Nephron (organoid): ENCODE measurements around the gene RALGPS1.

Experiments
- H3K27ac Mint-ChIP-seq, 3 experiments: 2 replicates each; pipeline ENCODE4 v1.8.0; 2020; ENCODE audit warnings: mixed read lengths in 3 of 3, mild to moderate bottlenecking in 2 of 3, moderate library complexity in 1 of 3
- H3K27me3 Mint-ChIP-seq: 2 replicates; pipeline ENCODE4 v1.8.0; 2021; ENCODE audit warnings: low read depth, mild to moderate bottlenecking, moderate library complexity, mixed read lengths
- H3K36me3 Mint-ChIP-seq: 2 replicates; pipeline ENCODE4 v1.8.0; 2020; ENCODE audit warnings: low read depth, mixed read lengths
- H3K4me1 Mint-ChIP-seq: 2 replicates; pipeline ENCODE4 v1.8.0; 2020; ENCODE audit warnings: mixed read lengths
- H3K4me3 Mint-ChIP-seq, 3 experiments: 2 replicates each; pipeline ENCODE4 v1.8.0; 2020; ENCODE audit warnings: mild to moderate bottlenecking in 3 of 3, mixed read lengths in 3 of 3, moderate library complexity in 2 of 3
- H3K9me3 Mint-ChIP-seq: 2 replicates; pipeline ENCODE4 v1.8.0; 2020; ENCODE audit warnings: mixed read lengths
- TF ChIP-seq, protein P1 (sequence below), 3 experiments: fragments of 200-600 bp; sonication (generic); IDR thresholded peaks; one replicate each; pipeline ENCODE4 v1.5.0; 2021; ENCODE audit warnings: antibody characterized with exemption in 3 of 3; ENCODE audit not compliant: unreplicated experiment in 3 of 3

Gene RALGPS1

DNA sequence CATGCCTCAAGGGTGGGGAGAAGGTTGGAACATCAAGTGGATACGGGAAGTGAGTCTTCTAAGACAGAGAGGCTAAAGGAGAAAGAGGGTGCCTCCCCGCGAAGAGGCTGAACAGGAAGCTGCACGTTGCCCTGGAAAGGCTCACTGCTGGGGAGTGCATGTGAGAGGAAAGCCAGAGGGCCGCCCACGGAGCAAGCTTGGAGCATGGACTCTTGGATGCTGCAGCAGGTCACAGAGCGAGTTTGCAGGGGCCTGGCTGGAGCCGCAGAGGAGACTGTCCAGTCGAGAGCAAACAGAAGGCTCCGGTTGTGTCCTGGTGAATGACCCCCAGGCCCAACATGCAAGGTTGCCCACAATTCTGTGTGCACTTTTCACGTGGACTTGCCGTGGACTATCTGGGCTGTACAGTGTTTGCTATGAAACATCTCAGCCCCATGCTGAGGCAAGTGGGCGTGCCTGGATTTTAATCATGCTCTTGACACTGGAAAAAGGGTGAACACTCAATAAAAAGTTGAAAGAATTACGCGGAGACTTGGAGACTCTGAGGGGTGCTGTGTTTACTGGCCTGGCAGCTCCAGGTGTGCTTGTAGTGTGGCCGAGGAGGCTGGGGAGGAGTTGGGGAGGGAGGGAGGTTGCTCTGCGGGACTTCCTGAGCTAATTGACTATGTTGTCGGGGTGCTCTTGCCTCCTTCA, 295.5 kb downstream of the RALGPS1 start:
- Mint-ChIP-seq H3K4me3 (no peak overlapping the region), H3K4me1 (peaks cover 47% of the 10 kb centered on the region), H3K9me3 (no peaks in the 10 kb centered on the region), H3K27ac (peak overlapping the region in 2 of 3 experiments; percentile 67 to 77), H3K27me3 (no peaks in the 10 kb centered on the region), H3K36me3 (no peaks in the 10 kb centered on the region)
- TF ChIP-seq, protein P1, sequence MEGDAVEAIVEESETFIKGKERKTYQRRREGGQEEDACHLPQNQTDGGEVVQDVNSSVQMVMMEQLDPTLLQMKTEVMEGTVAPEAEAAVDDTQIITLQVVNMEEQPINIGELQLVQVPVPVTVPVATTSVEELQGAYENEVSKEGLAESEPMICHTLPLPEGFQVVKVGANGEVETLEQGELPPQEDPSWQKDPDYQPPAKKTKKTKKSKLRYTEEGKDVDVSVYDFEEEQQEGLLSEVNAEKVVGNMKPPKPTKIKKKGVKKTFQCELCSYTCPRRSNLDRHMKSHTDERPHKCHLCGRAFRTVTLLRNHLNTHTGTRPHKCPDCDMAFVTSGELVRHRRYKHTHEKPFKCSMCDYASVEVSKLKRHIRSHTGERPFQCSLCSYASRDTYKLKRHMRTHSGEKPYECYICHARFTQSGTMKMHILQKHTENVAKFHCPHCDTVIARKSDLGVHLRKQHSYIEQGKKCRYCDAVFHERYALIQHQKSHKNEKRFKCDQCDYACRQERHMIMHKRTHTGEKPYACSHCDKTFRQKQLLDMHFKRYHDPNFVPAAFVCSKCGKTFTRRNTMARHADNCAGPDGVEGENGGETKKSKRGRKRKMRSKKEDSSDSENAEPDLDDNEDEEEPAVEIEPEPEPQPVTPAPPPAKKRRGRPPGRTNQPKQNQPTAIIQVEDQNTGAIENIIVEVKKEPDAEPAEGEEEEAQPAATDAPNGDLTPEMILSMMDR (IDR thresholded peaks at IDR 0.05; ENCODE audit: unreplicated experiment in 3 of 3) = no peak

DNA sequence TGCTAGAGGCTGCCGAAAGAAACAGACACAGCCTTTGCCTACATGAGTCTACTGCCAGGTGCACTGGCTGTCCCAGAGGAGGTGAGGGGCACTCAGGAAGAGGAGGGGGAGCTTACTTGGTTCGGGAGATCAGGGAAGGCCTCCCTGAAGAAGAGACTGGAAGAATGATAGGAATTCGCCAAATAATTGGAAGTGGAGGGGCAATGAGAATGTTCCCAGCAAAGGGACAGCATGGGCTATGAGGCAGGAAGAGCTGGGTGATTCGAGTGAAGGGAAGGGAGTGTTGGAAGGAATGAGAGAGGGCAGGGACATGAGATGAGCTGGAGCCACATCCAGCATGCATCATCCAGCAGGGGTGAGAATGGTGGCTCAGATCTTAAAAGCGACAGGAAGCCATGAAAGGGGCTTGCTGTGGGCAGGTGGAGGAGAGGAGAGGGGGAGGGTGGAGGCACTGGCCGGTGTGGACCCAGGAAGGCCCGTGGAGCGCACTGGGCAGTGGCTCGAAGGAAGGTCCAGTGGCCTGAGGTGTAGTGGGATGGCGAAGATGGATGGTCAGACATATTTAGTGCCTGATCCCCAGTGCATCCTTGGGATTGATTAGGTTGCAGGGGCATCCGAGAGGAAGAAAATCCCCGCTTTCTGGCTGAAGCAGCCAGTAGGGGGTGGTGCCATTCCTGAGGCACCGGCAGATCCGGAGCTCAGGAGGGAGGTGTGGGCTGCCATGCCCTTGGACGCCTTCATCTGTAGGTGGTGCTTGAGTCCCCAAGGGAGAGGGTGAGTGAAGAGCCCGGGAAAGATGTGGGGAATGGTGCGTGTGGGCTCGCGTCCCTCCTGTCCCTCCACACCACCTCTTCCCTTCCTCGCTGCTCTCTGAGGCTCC, 296.5 kb downstream of the RALGPS1 start:
- Mint-ChIP-seq H3K27ac (peak overlapping the region in 1 of 3 experiments; percentile 67), H3K4me1 (peaks cover 46% of the 10 kb centered on the region), H3K4me3 (no peak overlapping the region), H3K9me3 (no peaks in the 10 kb centered on the region), H3K27me3 (no peaks in the 10 kb centered on the region), H3K36me3 (no peaks in the 10 kb centered on the region)
- TF ChIP-seq, protein P1 (IDR thresholded peaks at IDR 0.05; ENCODE audit: unreplicated experiment in 3 of 3) = no peak

DNA sequence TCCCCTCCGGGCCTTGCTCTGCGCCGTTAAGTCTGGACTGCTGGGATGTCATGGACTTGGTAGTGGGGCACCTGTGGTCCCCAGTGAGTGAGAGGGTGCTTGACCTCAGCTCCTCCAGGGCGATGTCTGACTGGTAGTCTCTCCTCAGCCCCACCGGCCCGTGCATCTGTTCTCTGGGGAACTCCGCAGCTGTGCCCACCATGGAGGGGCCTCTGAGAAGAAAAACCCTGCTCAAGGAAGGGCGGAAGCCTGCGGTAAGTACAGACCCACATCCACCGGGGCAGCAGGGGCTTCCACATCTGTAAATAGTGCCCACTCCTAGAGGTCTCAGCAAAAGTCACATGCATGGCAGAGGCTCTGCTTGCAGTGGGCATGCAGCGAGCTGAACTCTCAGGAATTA, 297.4 kb downstream of the RALGPS1 start:
- TF ChIP-seq, protein P1 (IDR thresholded peaks at IDR 0.05; ENCODE audit: unreplicated experiment in 3 of 3) = no peak
- Mint-ChIP-seq H3K9me3 (no peaks in the 10 kb centered on the region), H3K4me1 (peaks cover 51% of the 10 kb centered on the region), H3K27ac (no peak overlapping the region), H3K27me3 (no peaks in the 10 kb centered on the region), H3K36me3 (no peaks in the 10 kb centered on the region), H3K4me3 (no peak overlapping the region)

DNA sequence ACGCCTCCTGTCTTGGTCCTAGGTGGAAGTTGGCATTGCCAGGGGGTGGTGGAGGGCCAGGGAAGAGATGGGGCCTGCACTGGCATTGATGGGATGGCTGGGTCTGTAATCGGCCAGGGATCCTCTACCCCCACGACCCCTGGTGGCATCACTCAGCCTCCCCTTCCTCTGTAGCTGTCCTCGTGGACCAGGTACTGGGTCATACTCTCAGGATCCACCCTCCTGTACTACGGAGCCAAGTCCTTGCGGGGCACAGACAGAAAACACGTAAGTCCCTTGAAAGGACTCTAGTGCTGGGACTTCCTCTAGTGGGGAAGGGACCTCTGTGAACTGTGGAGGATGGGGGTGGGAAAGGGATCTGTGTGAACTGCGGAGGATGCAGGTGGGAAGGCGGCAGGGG, 297.9 kb downstream of the RALGPS1 start:
- Mint-ChIP-seq H3K4me3 (no peak overlapping the region), H3K27me3 (no peaks in the 10 kb centered on the region), H3K4me1 (peaks cover 51% of the 10 kb centered on the region), H3K27ac (no peak overlapping the region), H3K9me3 (no peaks in the 10 kb centered on the region), H3K36me3 (no peaks in the 10 kb centered on the region)
- TF ChIP-seq, protein P1 (IDR thresholded peaks at IDR 0.05; ENCODE audit: unreplicated experiment in 3 of 3) = no peak

DNA sequence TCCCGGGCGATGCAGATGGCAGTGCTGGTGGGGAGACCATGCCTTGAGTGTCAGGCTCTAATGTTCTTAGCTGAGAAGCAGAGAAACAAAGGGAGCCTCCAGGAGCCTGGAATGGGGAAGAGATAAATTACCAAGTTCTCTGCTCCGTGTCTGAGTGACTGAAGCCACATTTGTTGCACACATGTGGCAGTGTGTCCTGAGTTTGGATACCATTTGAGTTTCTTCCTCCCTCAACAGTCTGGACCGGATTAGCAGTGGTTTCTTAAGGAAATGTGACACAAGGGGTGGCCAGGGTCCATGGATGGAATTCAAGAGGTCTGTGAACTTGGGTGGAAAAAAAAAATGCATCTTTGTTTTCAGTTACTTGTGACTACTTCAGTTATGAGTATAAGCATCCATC, 299.3 kb downstream of the RALGPS1 start:
- peaks cover 51% of the 10 kb centered on the region for H3K4me1 Mint-ChIP-seq
- TF ChIP-seq, protein P1 (IDR thresholded peaks at IDR 0.05; ENCODE audit: unreplicated experiment in 3 of 3) = no peak
- no peaks in the 10 kb centered on the region for H3K36me3 Mint-ChIP-seq
- H3K27me3 Mint-ChIP-seq = peaks cover 4% of the 10 kb centered on the region
- H3K9me3 Mint-ChIP-seq = no peaks in the 10 kb centered on the region
- H3K4me3 Mint-ChIP-seq = no peak overlapping the region
- peak overlapping the region in 2 of 3 experiments; percentile 16 to 22 for H3K27ac Mint-ChIP-seq
